KMS-11 (cell line): ENCODE measurements around the gene TMED1.

Experiments used
- H2AFZ ChIP-seq: fragments of 200-600 bp; sonication (generic); 2 replicates; pipeline ENCODE4 v1.6.1; 2016; ENCODE audit warnings: antibody characterized with exemption, mixed run types, low read depth
- H3K27ac ChIP-seq: fragments of 200-600 bp; sonication (generic); 2 replicates; pipeline ENCODE4 v1.6.1; 2016; ENCODE audit warnings: mild to moderate bottlenecking, mixed run types
- H3K27me3 ChIP-seq: fragments of 200-600 bp; sonication (generic); 2 replicates; pipeline ENCODE4 v1.6.1; 2017; ENCODE audit warnings: mild to moderate bottlenecking, low read depth, mixed run types, moderate library complexity; ENCODE audit not compliant: insufficient read depth
- H3K36me3 ChIP-seq: fragments of 200-600 bp; sonication (generic); 2 replicates; pipeline ENCODE4 v1.6.1; 2017; ENCODE audit warnings: mild to moderate bottlenecking, mixed run types; ENCODE audit not compliant: insufficient read depth
- H3K4me1 ChIP-seq: fragments of 200-600 bp; sonication (generic); 2 replicates; pipeline ENCODE4 v1.6.1; 2016; ENCODE audit warnings: mild to moderate bottlenecking, low read depth, mixed run types; ENCODE audit not compliant: poor library complexity, severe bottlenecking
- H3K4me2 ChIP-seq: fragments of 200-600 bp; sonication (generic); 2 replicates; pipeline ENCODE4 v1.7.0; 2016; ENCODE audit warnings: mild to moderate bottlenecking, mixed run types
- H3K4me3 ChIP-seq: fragments of 200-600 bp; sonication (generic); IDR thresholded peaks from 2 replicates; pipeline ENCODE4 v1.6.1; 2017; ENCODE audit warnings: low read depth, low read length, mixed read lengths; ENCODE audit not compliant: insufficient read depth
- H3K79me2 ChIP-seq: fragments of 200-600 bp; sonication (generic); 2 replicates; pipeline ENCODE4 v1.6.1; 2016; ENCODE audit warnings: low read depth, mixed run types; ENCODE audit not compliant: insufficient read depth
- H3K9ac ChIP-seq: fragments of 200-600 bp; sonication (generic); 2 replicates; pipeline ENCODE4 v1.6.1; 2016; ENCODE audit warnings: mild to moderate bottlenecking, mixed run types
- H4K20me1 ChIP-seq: fragments of 200-600 bp; sonication (generic); 2 replicates; pipeline ENCODE4 v1.6.1; 2016; ENCODE audit warnings: mild to moderate bottlenecking, mixed run types; ENCODE audit not compliant: insufficient read depth
- CTCF ChIP-seq: fragments of 200-600 bp; sonication (generic); conservative IDR thresholded peaks from 2 replicates; pipeline ENCODE4 v1.6.1; 2017; ENCODE audit warnings: low read depth, mild to moderate bottlenecking, antibody characterized with exemption, low read length, moderate library complexity, mixed read lengths

The TMED1 gene

DNA sequence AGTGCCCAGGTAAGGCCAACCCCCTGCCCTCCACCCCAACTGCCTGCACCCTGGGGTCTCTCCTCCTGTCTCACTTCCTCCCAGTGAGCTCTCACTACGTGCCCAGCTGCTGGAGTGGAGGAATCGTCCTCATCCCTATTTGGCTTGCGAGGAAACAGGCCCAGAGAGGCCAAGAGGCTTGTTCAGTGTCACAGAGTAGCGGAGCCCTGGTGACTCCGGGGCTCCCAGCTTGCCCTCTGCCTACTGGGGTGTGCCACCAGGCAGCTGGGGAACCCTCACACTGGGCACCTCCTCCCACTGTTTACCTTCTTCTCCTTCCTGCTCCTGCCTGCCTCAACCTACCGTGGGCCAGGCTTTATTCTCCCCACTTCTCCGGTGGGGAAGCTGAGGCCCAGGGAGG lies 5.6 kb downstream of the TMED1 start:
- Histone ChIP-seq H3K27me3 (no peaks in the 10 kb centered on the region), H3K79me2 (no peaks in the 10 kb centered on the region), H4K20me1 (no peaks in the 10 kb centered on the region), H3K4me1 (no peaks in the 10 kb centered on the region), H3K4me3 (no peak overlapping the region), H3K27ac (no peak overlapping the region), H2AFZ (no peak overlapping the region), H3K9ac (no peak overlapping the region), H3K36me3 (no peaks in the 10 kb centered on the region), H3K4me2 (no peak overlapping the region)
- TF ChIP-seq CTCF, result no peak

- Histone ChIP-seq H3K4me2 (no peak overlapping the region), H4K20me1 (no peaks in the 10 kb centered on the region), H3K79me2 (no peaks in the 10 kb centered on the region), H3K4me3 (no peak overlapping the region), H3K36me3 (no peaks in the 10 kb centered on the region), H2AFZ (no peak overlapping the region), H3K27ac (no peak overlapping the region), H3K9ac (no peak overlapping the region), H3K27me3 (no peaks in the 10 kb centered on the region), H3K4me1 (no peaks in the 10 kb centered on the region)
- TF ChIP-seq CTCF, result no peak
These were observed 6.0 kb downstream of the TMED1 start for GRCh38 chr19:10829967-10830366.

- Histone ChIP-seq H3K27me3 (no peaks in the 10 kb centered on the region), H3K4me1 (no peaks in the 10 kb centered on the region), H3K9ac (no peak overlapping the region), H3K4me2 (no peak overlapping the region), H2AFZ (no peak overlapping the region), H3K27ac (no peak overlapping the region), H3K4me3 (no peak overlapping the region), H3K79me2 (no peaks in the 10 kb centered on the region), H3K36me3 (no peaks in the 10 kb centered on the region), H4K20me1 (no peaks in the 10 kb centered on the region)
- no peak for TF ChIP-seq CTCF
These were observed 6.8 kb downstream of the TMED1 start for GRCh38 chr19:10828981-10829821.

DNA sequence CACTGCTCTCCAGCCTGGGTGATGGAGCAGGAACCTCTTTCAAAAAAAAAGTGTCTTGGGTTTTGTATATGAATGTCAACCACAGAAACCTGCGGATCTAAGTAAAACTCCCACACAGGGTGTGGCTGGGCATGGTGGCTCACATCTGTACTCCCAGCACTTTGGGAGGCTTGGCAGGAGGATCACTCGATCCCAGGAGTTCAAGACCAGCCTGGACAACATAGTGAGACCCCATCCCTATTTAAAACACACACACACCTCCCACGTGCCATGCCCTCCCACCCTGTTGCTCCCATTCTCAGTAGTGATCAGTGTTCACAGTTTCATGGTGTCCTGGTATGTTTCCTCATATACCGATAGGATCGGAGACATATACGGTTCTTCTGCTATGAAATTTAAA lies 9.2 kb downstream of the TMED1 start:
- no peak overlapping the region for H3K4me3 ChIP-seq
- H3K4me1 ChIP-seq, result no peaks in the 10 kb centered on the region
- no peaks in the 10 kb centered on the region for H3K27me3 ChIP-seq
- no peak overlapping the region for H3K27ac ChIP-seq
- no peak overlapping the region for H3K4me2 ChIP-seq
- TF ChIP-seq CTCF, result no peak
- no peaks in the 10 kb centered on the region for H3K36me3 ChIP-seq
- no peak overlapping the region for H3K9ac ChIP-seq
- H4K20me1 ChIP-seq, result no peaks in the 10 kb centered on the region
- H3K79me2 ChIP-seq, result no peaks in the 10 kb centered on the region
- no peak overlapping the region for H2AFZ ChIP-seq
